K562 (cell line): Measurements from ENCODE around the gene KDM2A. TPM values are rescaled to one million over a fixed set of nuclear protein-coding genes. Genes with fewer than 3 reads are reported as not detected.

ENCODE experiments used
- ATAC-seq: fragments of 200-7000 bp; cut with Tn5 transposase; 3 replicates; pipeline ENCODE4 v1.9.1; 2020; ENCODE audit warnings: moderate library complexity
- BruUV-seq: library from RNA; stranded (reverse); fragments of 400-500 nt; replicated peaks from 2 replicates; lab custom pipeline; 2021; lab: Mats Ljungman, UMichigan
- CTCF ChIA-PET: fragments of 300-600 bp; formaldehyde crosslinking; extraction: SDS; loops from one replicate; lab custom pipeline; 2021; ENCODE audit warnings: low intra/inter-chr PET ratio; lab: Yijun Ruan, JAX
- POLR2A ChIA-PET: fragments of 300-600, 350-650 bp; sonication (Branson Sonifier 250); formaldehyde crosslinking; extraction: SDS; loops from one replicate; lab custom pipeline; 2021; ENCODE audit warnings: antibody characterized with exemption, inconsistent platforms; lab: Yijun Ruan, JAX
- DNase-seq, 4 experiments: peaks; one replicate each; pipeline versions ENCODE4 v3.0.0 to v3.0.0-alpha.2; 2011 to 2018; ENCODE audit warnings: low spot score in 3 of 4, mixed read lengths in 3 of 4; ENCODE audit errors: extremely low read depth in 1 of 4
- FAIRE-seq: peaks from 2 replicates; lab custom pipeline; 2011; peaks lifted over from hg19 to GRCh38; lab: Jason Lieb, UNC
- H2AFZ ChIP-seq: 2 replicates; pipeline ENCODE4 v1.6.0; 2011; ENCODE audit warnings: low read depth, low read length, control low read depth, inconsistent platforms
- H3K27ac ChIP-seq: fragments of 200-600 bp; 3 replicates; pipeline ENCODE4 v1.8.0; 2011; ENCODE audit warnings: low read depth, mild to moderate bottlenecking, control low read depth, inconsistent platforms, low read length, moderate library complexity, mixed read lengths; ENCODE audit errors: extremely low read depth
- H3K27me3 ChIP-seq, 2 experiments: fragments of 300-600 bp in 1 of 2; 2 replicates in 1 of 2; 3 replicates in 1 of 2; pipeline versions ENCODE4 v1.6.0 to v1.8.0; 2011; ENCODE audit warnings: inconsistent platforms in 2 of 2, low read length in 2 of 2, mild to moderate bottlenecking in 1 of 2, mixed read lengths in 1 of 2, moderate library complexity in 1 of 2; ENCODE audit not compliant: control insufficient read depth in 2 of 2, insufficient read depth in 2 of 2
- H3K36me3 ChIP-seq: fragments of 300-600 bp; 3 replicates; pipeline ENCODE4 v1.8.0; 2011; ENCODE audit warnings: mild to moderate bottlenecking, low read length, inconsistent platforms; ENCODE audit not compliant: control insufficient read depth, insufficient read depth
- H3K4me1 ChIP-seq, 2 experiments: fragments of 200-600 bp in 1 of 2; replicated peaks in 1 of 2; 2 replicates in 1 of 2; 3 replicates in 1 of 2; pipeline versions ENCODE4 v1.5.1 to v1.8.0; 2011; ENCODE audit warnings: inconsistent platforms in 2 of 2, low read length in 2 of 2, mild to moderate bottlenecking in 1 of 2, mixed read lengths in 1 of 2, moderate library complexity in 1 of 2; ENCODE audit not compliant: control insufficient read depth in 2 of 2, insufficient read depth in 2 of 2
- H3K4me2 ChIP-seq: 2 replicates; pipeline ENCODE4 v1.6.1; 2011; ENCODE audit warnings: low read length, control low read depth, inconsistent platforms, mixed read lengths; ENCODE audit not compliant: insufficient read depth
- H3K4me3 ChIP-seq: fragments of 200-600 bp; sonication (generic), shearing (Covaris generic); 2 replicates; pipeline ENCODE4 v1.5.1; 2016; ENCODE audit warnings: control low read depth, inconsistent platforms
- H3K79me2 ChIP-seq: fragments of 200-600 bp; 3 replicates; pipeline ENCODE4 v1.8.0; 2011; ENCODE audit warnings: low read length, inconsistent platforms; ENCODE audit not compliant: control insufficient read depth, insufficient read depth
- H3K9ac ChIP-seq, 2 experiments: 2 replicates each; pipeline versions ENCODE4 v1.6.0 to v1.6.1; 2011; ENCODE audit warnings: low read depth in 2 of 2, low read length in 2 of 2, control low read depth in 1 of 2, inconsistent platforms in 1 of 2, mild to moderate bottlenecking in 1 of 2, mixed read lengths in 1 of 2; ENCODE audit not compliant: insufficient read depth in 1 of 2
- H3K9me1 ChIP-seq: one replicate; pipeline ENCODE4 v1.6.0; 2011; ENCODE audit warnings: inconsistent platforms, mild to moderate bottlenecking, low read length, moderate library complexity; ENCODE audit not compliant: control insufficient read depth, insufficient read depth
- H3K9me3 ChIP-seq: replicated peaks from 2 replicates; pipeline ENCODE4 v1.5.1; 2011; ENCODE audit warnings: low read depth, low read length, inconsistent platforms; ENCODE audit not compliant: control insufficient read depth, insufficient read depth
- H4K20me1 ChIP-seq: replicated peaks from 2 replicates; pipeline ENCODE4 v1.6.1; 2011; ENCODE audit warnings: low read length, inconsistent platforms, mixed read lengths; ENCODE audit not compliant: control insufficient read depth, insufficient read depth
- ARID2 ChIP-seq: fragments of 450-650 bp; IDR thresholded peaks from 2 replicates; pipeline ENCODE4 v1.6.1; 2017; ENCODE audit warnings: antibody characterized with exemption, mild to moderate bottlenecking
- POLR2G ChIP-seq: fragments of 200-400 bp; formaldehyde crosslinking; IDR thresholded peaks from 2 replicates; pipeline ENCODE4 v1.6.1; 2017; ENCODE audit warnings: low read depth, mild to moderate bottlenecking, antibody characterized with exemption, low read length, moderate library complexity
- RBFOX2 ChIP-seq: fragments of 200-400 bp; formaldehyde crosslinking; IDR thresholded peaks from 2 replicates; pipeline ENCODE4 v1.6.1; 2017; ENCODE audit warnings: low read depth, mild to moderate bottlenecking, low read length, moderate library complexity
- SUPT5H ChIP-seq: fragments of 450-650 bp; IDR thresholded peaks from 2 replicates; pipeline ENCODE4 v1.6.1; 2016
- ZBTB34 ChIP-seq: fragments of 250-450 bp; sonication (Bioruptor Pico); IDR thresholded peaks from 2 replicates; pipeline ENCODE4 v1.8.0; 2021; ENCODE audit warnings: mild to moderate bottlenecking, moderate library complexity
- WGBS: fragments of 100-300 bp; shearing (Covaris generic); methylation state at CpG from one replicate; pipeline ENCODE4 v1.1.6; 2016; ENCODE audit warnings: low coverage, mixed read lengths; ENCODE audit not compliant: insufficient coverage; ENCODE audit errors: missing lambda C conversion rate; 5-methylcytosine and 5-hydroxymethylcytosine counted together
- in situ Hi-C: fragments of 300-500 bp; cut with MboI; formaldehyde crosslinking; loops from 4 replicates; pipeline ENCODE4 v1.15.0; 2018; ENCODE audit warnings: inconsistent platforms, mixed read lengths
- intact Hi-C: fragments of 100-400 bp; cut with micrococcal nuclease; formaldehyde crosslinking; loops from 2 replicates; pipeline ENCODE4 v1.14.2; 2022
- polyA plus RNA-seq, 8 experiments: library from polyadenylated mRNA; depleted of rRNA in 4 of 8; stranded (reverse) in 5 of 8; unstranded in 3 of 8; fragments of >200 nt; fragmentation: Nextera tagmentation in 2 of 8; fragmentation: Illumina TruSeq in 1 of 8; extraction: Ambion mirVana in 2 of 8; extraction: Trizol in 1 of 8; gene quantifications; 2 replicates each; pipeline versions ENCODE4 v1.2.1 to v1.2.3, GENCODE V29; 2011 to 2014; ENCODE audit warnings: inconsistent platforms in 1 of 8, missing spikeins in 1 of 8
- total RNA-seq, 7 experiments: library from RNA; depleted of rRNA in 6 of 7; stranded (reverse); fragments of >200 nt in 6 of 7; fragmentation: Illumina TruSeq in 2 of 7; extraction: Trizol in 2 of 7; gene quantifications; 2 replicates each; pipeline versions ENCODE4 v1.2.1 to v1.2.3, GENCODE V29; 2011 to 2021; ENCODE audit warnings: low replicate concordance in 1 of 7

KDM2A gene
- total and polyA plus RNA-seq, 9 of the 15 experiments (the other 6 are each of a cell fraction or from before 2014, with no cell fraction given): 5.0 to 39.3 (median 21.3) TPM

- intact Hi-C loops: no loop called here
- no peak overlapping the region for H2AFZ ChIP-seq
- WGBS: 81% methylated on average over 5 of the region's 8 CpGs
- ATAC-seq: peak; percentile 4; the same call in 1 of the 3 replicates
- H3K27ac ChIP-seq: no peak overlapping the region
- peak overlapping the region in 1 of 2 experiments; percentile 67; a peak in 2 of 4 replicates for H3K9ac ChIP-seq
- H3K36me3 ChIP-seq: peaks cover 64% of the 10 kb centered on the region
- POLR2A ChIA-PET: interaction anchor here (0.6 to 6.8 kb wide), 3 partner anchors 16 to 597 kb away, joined by 3 to 58 read pairs (median 4); no protein-coding TSS in a partner anchor
- H3K9me3 ChIP-seq: no peaks in the 10 kb centered on the region
- no peaks in the 10 kb centered on the region for H3K9me1 ChIP-seq
- H3K4me3 ChIP-seq: no peak overlapping the region
- CTCF ChIA-PET: no interaction called here
- no peak overlapping the region for H3K4me2 ChIP-seq
- no peak for FAIRE-seq
- TF ChIP-seq RBFOX2 (0 out of 2 replicates have a peak, but pooled peaks have one; percentile 31), SUPT5H (peak; percentile 11; the same call in 1 of the 2 replicates), POLR2G (peak; percentile 42; the same call in 1 of the 2 replicates), ARID2 (no peak), ZBTB34 (CRISPR knock-in tag) (no peak)
- TF ChIP-seq, all 486 proteins: peak for 3
- no peak for DNase-seq
- no peaks in the 10 kb centered on the region for H3K27me3 ChIP-seq
- peaks cover 15% of the 10 kb centered on the region; the same call in 1 of the 2 replicates for H4K20me1 ChIP-seq
- H3K4me1 ChIP-seq: peaks cover 4 to 11% of the 10 kb centered on the region in 2 experiments; a peak in 2 of 5 replicates
- in situ Hi-C loops: no loop called here
- H3K79me2 ChIP-seq: no peaks in the 10 kb centered on the region; the same call in 2 of the 3 replicates
- BruUV-seq: no TSS peak
These were observed 136.8 kb downstream of the KDM2A start for GRCh38 chr11:67255864-67256263.
